Endothelial cell (in vitro differentiated cells): ENCODE measurements around the gene TMEM41A. TPM values are rescaled to one million over a fixed set of nuclear protein-coding genes. Genes with fewer than 3 reads are reported as not detected.

Experiments
- DNase-seq: peaks from one replicate; pipeline ENCODE4 v3.0.0; 2021; ENCODE audit warnings: low spot score
- H3K27ac Mint-ChIP-seq: one replicate; pipeline ENCODE4 v1.8.0; 2021; ENCODE audit warnings: mixed read lengths, inconsistent platforms; ENCODE audit not compliant: unreplicated experiment
- H3K27me3 Mint-ChIP-seq: one replicate; pipeline ENCODE4 v1.8.0; 2021; ENCODE audit warnings: mild to moderate bottlenecking, moderate library complexity, mixed read lengths, inconsistent platforms; ENCODE audit not compliant: unreplicated experiment
- H3K36me3 Mint-ChIP-seq: one replicate; pipeline ENCODE4 v1.8.0; 2021; ENCODE audit warnings: mild to moderate bottlenecking, low read depth, mixed read lengths, inconsistent platforms; ENCODE audit not compliant: unreplicated experiment
- H3K4me1 Mint-ChIP-seq: one replicate; pipeline ENCODE4 v1.8.0; 2021; ENCODE audit warnings: mild to moderate bottlenecking, mixed read lengths, inconsistent platforms; ENCODE audit not compliant: unreplicated experiment
- H3K4me3 Mint-ChIP-seq: one replicate; pipeline ENCODE4 v1.8.0; 2021; ENCODE audit warnings: mild to moderate bottlenecking, mixed read lengths, inconsistent platforms; ENCODE audit not compliant: unreplicated experiment
- H3K9me3 Mint-ChIP-seq: one replicate; pipeline ENCODE4 v1.8.0; 2021; ENCODE audit warnings: mixed read lengths, inconsistent platforms; ENCODE audit not compliant: unreplicated experiment
- CTCF ChIP-seq: fragments of 200-600 bp; sonication (generic); IDR thresholded peaks from one replicate; pipeline ENCODE4 v1.5.0; 2021; ENCODE audit warnings: antibody characterized with exemption; ENCODE audit not compliant: unreplicated experiment
- total RNA-seq: library from RNA; stranded (reverse); fragmentation: NEBNext Ultra II Directional; extraction: Animal tissue kit (Norgen Biotek cat#: 25700); gene quantifications from one replicate; pipeline ENCODE4 v1.2.1, GENCODE V29; 2021; ENCODE audit not compliant: unreplicated experiment

The TMEM41A gene
- total RNA-seq, 1 donor from 2014 or later, result 18.1 TPM

GRCh38 chr3:185526349-185526951, 27.6 kb upstream of the TMEM41A start:
- DNase-seq, result no peak
- TF ChIP-seq CTCF, result no peak
- Mint-ChIP-seq H3K27ac (no peak overlapping the region), H3K4me1 (no peaks in the 10 kb centered on the region), H3K9me3 (no peaks in the 10 kb centered on the region), H3K36me3 (no peaks in the 10 kb centered on the region), H3K4me3 (no peak overlapping the region), H3K27me3 (peaks cover 2% of the 10 kb centered on the region)

- no peak for TF ChIP-seq CTCF
- no peak overlapping the region for H3K27ac Mint-ChIP-seq
- no peak for DNase-seq
- no peak overlapping the region for H3K4me3 Mint-ChIP-seq
- H3K36me3 Mint-ChIP-seq, result no peaks in the 10 kb centered on the region
- H3K27me3 Mint-ChIP-seq, result no peaks in the 10 kb centered on the region
- no peaks in the 10 kb centered on the region for H3K4me1 Mint-ChIP-seq
- H3K9me3 Mint-ChIP-seq, result no peaks in the 10 kb centered on the region
Measured at GRCh38 chr3:185521349-185522138, 22.7 kb upstream of the TMEM41A start.

DNA sequence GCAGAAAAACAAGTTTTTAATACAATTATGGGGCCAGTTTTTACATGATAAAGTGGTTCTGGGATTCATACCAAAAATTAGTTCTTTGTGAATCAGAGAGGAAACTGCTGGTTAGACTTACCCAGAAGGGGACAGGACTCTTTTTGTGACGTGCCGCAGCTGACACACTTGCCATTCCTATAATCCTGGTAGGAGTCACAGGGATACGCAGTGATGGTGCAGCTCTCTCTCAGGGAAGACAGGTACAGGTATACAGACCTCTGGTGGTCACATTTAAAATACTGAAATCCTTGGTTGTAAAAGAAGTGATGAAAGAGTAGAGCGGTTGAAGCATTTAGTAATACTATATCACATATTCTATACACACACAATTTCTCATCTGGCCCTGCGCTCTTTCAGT, 20.2 kb upstream of the TMEM41A start:
- peaks cover 3% of the 10 kb centered on the region for H3K4me1 Mint-ChIP-seq
- DNase-seq, result no peak
- no peak for TF ChIP-seq CTCF
- no peaks in the 10 kb centered on the region for H3K9me3 Mint-ChIP-seq
- no peak overlapping the region for H3K27ac Mint-ChIP-seq
- H3K4me3 Mint-ChIP-seq, result no peak overlapping the region
- no peaks in the 10 kb centered on the region for H3K36me3 Mint-ChIP-seq
- no peaks in the 10 kb centered on the region for H3K27me3 Mint-ChIP-seq

DNA sequence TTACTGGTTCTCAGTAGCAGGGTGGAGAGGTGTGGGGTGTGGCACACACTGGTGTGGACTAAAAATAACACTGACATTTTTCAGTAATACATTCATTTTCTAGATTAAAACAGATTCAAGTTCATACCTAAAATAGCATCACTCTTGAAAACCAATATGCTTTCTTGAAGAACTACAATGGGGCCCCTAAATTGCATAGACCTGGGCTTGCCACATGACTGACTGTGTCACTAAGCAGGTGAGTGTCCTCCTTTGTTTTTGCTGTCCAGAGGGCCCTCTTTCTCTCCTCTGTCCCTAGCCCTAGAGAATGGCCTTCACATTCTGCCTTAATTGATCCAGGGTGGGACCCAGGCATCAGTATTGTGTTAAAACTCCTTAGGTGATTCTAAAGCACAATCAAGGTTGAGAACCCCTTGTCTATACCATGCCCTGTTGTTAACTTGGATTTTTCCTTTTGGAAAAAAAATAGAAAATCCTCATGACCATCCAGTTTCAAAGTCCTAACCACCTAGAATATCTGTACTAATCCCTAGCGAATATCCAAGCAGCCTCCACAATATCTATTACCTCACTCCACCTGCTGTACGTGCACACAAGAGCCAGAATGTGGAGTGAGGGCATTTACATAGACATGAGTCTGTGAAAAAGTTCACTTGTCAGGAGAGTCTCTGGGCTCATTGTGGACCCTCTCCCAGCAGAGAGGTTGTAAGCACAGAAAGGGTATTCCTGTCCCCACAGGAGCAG, 18.7 kb upstream of the TMEM41A start:
- H3K4me3 Mint-ChIP-seq, result no peak overlapping the region
- peaks cover 3% of the 10 kb centered on the region for H3K4me1 Mint-ChIP-seq
- no peak for DNase-seq
- no peak for TF ChIP-seq CTCF
- no peak overlapping the region for H3K27ac Mint-ChIP-seq
- H3K27me3 Mint-ChIP-seq, result peaks cover 1% of the 10 kb centered on the region
- H3K9me3 Mint-ChIP-seq, result no peaks in the 10 kb centered on the region
- H3K36me3 Mint-ChIP-seq, result peaks cover 4% of the 10 kb centered on the region
